ENCODE results near the gene STARD13. TPM values are rescaled to one million over a fixed set of nuclear protein-coding genes. Genes with fewer than 3 reads are reported as not detected.

STARD13 gene
- polyA plus RNA-seq, 1 donor (not counting 4 experiments of a cell fraction or from before 2014, with no cell fraction given) = 11.9 TPM

DNA sequence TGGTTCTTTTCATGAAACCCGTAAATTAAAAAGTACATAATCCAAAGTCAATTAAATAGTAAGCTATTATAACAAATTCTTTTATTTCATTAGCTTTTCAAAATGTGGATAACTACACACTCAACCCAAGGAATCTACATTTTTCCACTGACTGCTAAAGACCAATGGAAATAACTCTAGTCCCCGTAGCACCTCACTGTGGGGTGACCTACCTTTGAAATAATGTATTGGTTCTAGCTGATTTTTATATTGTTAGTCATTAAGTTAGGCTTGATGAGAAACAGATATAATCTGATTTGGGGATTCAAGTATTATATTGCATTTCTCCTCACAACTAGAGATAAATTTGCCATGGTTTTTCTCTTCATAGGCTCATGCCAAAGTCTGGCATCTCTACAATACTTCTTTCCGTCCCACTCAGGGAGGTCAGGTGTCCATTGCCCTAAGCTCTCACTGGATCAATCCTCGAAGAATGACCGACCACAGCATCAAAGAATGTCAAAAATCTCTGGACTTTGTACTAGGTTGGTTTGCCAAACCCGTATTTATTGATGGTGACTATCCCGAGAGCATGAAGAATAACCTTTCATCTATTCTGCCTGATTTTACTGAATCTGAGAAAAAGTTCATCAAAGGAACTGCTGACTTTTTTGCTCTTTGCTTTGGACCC is 232.0 kb downstream of the STARD13 start:
- FAIRE-seq = no peak
- no peak for DNase-seq (ENCODE audit: low read depth, low spot score)

More for the DNA sequence above, 232.0 kb downstream of the STARD13 start:
- peaks cover 7% of the 10 kb centered on the region for H3K27me3 ChIP-seq (ENCODE audit: control insufficient read depth, extremely low read depth, insufficient read depth, low read length)
- H3K4me2 ChIP-seq (ENCODE audit: control insufficient read depth, extremely low read depth, insufficient read depth, low read depth, low read length) = no peak overlapping the region
- H3K27ac ChIP-seq (ENCODE audit: control insufficient read depth, insufficient read depth, low read length) = no peak overlapping the region
- no peaks in the 10 kb centered on the region for H3K36me3 ChIP-seq (ENCODE audit: control insufficient read depth in 2 of 2, extremely low read depth in 1 of 2, insufficient read depth in 2 of 2, low read length in 2 of 2)
- H4K20me1 ChIP-seq (ENCODE audit: control insufficient read depth, extremely low read depth, insufficient read depth, low read length) = no peaks in the 10 kb centered on the region
- no peak overlapping the region for H3K4me3 ChIP-seq (ENCODE audit: control insufficient read depth in 2 of 3, extremely low read depth in 1 of 3, insufficient read depth in 2 of 3, low read depth in 1 of 3, low read length in 3 of 3)
- no peak overlapping the region for H2AFZ ChIP-seq (ENCODE audit: control insufficient read depth, low read length)
- TF ChIP-seq, protein P1, sequence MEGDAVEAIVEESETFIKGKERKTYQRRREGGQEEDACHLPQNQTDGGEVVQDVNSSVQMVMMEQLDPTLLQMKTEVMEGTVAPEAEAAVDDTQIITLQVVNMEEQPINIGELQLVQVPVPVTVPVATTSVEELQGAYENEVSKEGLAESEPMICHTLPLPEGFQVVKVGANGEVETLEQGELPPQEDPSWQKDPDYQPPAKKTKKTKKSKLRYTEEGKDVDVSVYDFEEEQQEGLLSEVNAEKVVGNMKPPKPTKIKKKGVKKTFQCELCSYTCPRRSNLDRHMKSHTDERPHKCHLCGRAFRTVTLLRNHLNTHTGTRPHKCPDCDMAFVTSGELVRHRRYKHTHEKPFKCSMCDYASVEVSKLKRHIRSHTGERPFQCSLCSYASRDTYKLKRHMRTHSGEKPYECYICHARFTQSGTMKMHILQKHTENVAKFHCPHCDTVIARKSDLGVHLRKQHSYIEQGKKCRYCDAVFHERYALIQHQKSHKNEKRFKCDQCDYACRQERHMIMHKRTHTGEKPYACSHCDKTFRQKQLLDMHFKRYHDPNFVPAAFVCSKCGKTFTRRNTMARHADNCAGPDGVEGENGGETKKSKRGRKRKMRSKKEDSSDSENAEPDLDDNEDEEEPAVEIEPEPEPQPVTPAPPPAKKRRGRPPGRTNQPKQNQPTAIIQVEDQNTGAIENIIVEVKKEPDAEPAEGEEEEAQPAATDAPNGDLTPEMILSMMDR (optimal IDR thresholded peaks at IDR 0.05 in 1 of 3, IDR thresholded peaks at IDR 0.05 in 1 of 3, conservative IDR thresholded peaks at IDR 0.05 in 1 of 3; ENCODE audit: extremely low read depth in 1 of 3, insufficient read depth in 2 of 3, low read length in 3 of 3) = no peak
- no peak for TF ChIP-seq EZH2 (IDR thresholded peaks at IDR 0.05; ENCODE audit: low read length)
- no peaks in the 10 kb centered on the region for H3K4me1 ChIP-seq (ENCODE audit: control insufficient read depth, extremely low read depth, insufficient read depth, low read length)
- no peaks in the 10 kb centered on the region for H3K9me1 ChIP-seq (ENCODE audit: control insufficient read depth, extremely low read depth, insufficient read depth, low read length)
- H3K9ac ChIP-seq (ENCODE audit: control insufficient read depth, extremely low read depth, insufficient read depth, low read length) = no peak overlapping the region
- H3K9me3 ChIP-seq (ENCODE audit: control insufficient read depth, low read depth, low read length) = no peaks in the 10 kb centered on the region
- no peaks in the 10 kb centered on the region for H3K79me2 ChIP-seq (ENCODE audit: control insufficient read depth, insufficient read depth, low read length)
- dilution Hi-C loops (cut with MboI; ENCODE audit: extremely low pct_ligation_motif_present, low sequenced_read_pairs) = no loop called here
